Aorta (tissue), 5 donors: ENCODE data around the gene AQP4. TPM values are rescaled to one million over a fixed set of nuclear protein-coding genes. Genes with fewer than 3 reads are reported as not detected.

ENCODE experiments used
- ATAC-seq: fragments of 200-7000 bp; cut with Tn5 transposase; one replicate; pipeline ENCODE4 v1.9.1; 2022; ENCODE audit warnings: moderate library complexity; ENCODE audit not compliant: low FRiP score
- DNase-seq, 2 donors: peaks; one replicate each; pipeline ENCODE4 v3.0.0-alpha.2; 2020
- H3K27ac ChIP-seq, 2 donors: one replicate each; pipeline ENCODE4 v1.5.1; 2013; ENCODE audit warnings: low read length in 2 of 2, mild to moderate bottlenecking in 2 of 2, moderate library complexity in 2 of 2, control low read depth in 1 of 2, inconsistent platforms in 1 of 2, low read depth in 1 of 2
- H3K27me3 ChIP-seq, 2 donors: one replicate each; pipeline ENCODE4 v1.6.1; 2013; ENCODE audit warnings: control low read depth in 1 of 2, low read length in 1 of 2, mild to moderate bottlenecking in 1 of 2, moderate library complexity in 1 of 2; ENCODE audit not compliant: insufficient read depth in 2 of 2, control insufficient read depth in 1 of 2
- H3K36me3 ChIP-seq, 2 donors: one replicate each; pipeline ENCODE4 v1.6.1; 2013; ENCODE audit warnings: control low read depth in 1 of 2, low read length in 1 of 2, mild to moderate bottlenecking in 1 of 2; ENCODE audit not compliant: insufficient read depth in 2 of 2, control insufficient read depth in 1 of 2
- H3K4me1 ChIP-seq, 2 donors: one replicate each; pipeline ENCODE4 v1.6.1; 2013; ENCODE audit warnings: low read length in 2 of 2, control low read depth in 1 of 2, mild to moderate bottlenecking in 1 of 2, moderate library complexity in 1 of 2; ENCODE audit not compliant: insufficient read depth in 2 of 2, control insufficient read depth in 1 of 2
- H3K4me3 ChIP-seq, 2 donors: one replicate each; pipeline ENCODE4 v1.5.1; 2013; ENCODE audit warnings: low read length in 2 of 2, control low read depth in 1 of 2, mild to moderate bottlenecking in 1 of 2
- H3K9me3 ChIP-seq: one replicate; pipeline ENCODE4 v1.6.1; 2013; ENCODE audit warnings: mild to moderate bottlenecking, low read length; ENCODE audit not compliant: control insufficient read depth
- WGBS, 2 donors: extraction: QIAGEN DNeasy Blood & Tissue Kit; methylation state at CpG; one replicate each; pipeline ENCODE4 v1.1.7; 2013; 5-methylcytosine and 5-hydroxymethylcytosine counted together
- intact Hi-C, 2 donors: fragments of 100-400 bp; cut with DNase I; formaldehyde crosslinking; loops; one replicate each; pipeline versions ENCODE4 v1.14.2 to v1.15.0; 2022
- polyA plus RNA-seq, 2 donors: library from polyadenylated mRNA; stranded (reverse); fragments of 200-250 nt; gene quantifications; one replicate each; pipeline ENCODE4 v1.2.3, GENCODE V29; 2013
- total RNA-seq, 2 donors: library from RNA; stranded (reverse); fragmentation: NEBNext Ultra II Directional; extraction: Animal tissue kit (Norgen Biotek cat#: 25700); gene quantifications; one replicate each; pipeline ENCODE4 v1.2.1, GENCODE V29; 2021
- donor health status: healthy with polysubstance abuse.
- donor health status: Bipolar disorder and iron deficiency.
- donor health status: DM: no; HTN: no; CAD: no.
- donor health status: DM: no; HTN: no; CAD: no.
- donor health status: DM: yes; HTN: yes; CAD: no.

Gene AQP4
- total and polyA plus RNA-seq, 4 donors = 0.28 to 0.30 TPM; not detected in 2

- Histone ChIP-seq H3K9me3 (peaks cover 2% of the 10 kb centered on the region), H3K4me1 (no peaks in the 10 kb centered on the region), H3K36me3 (no peaks in the 10 kb centered on the region), H3K27ac (no peak overlapping the region), H3K27me3 (no peaks in the 10 kb centered on the region), H3K4me3 (no peak overlapping the region)
- intact Hi-C loops = no loop called here
- 94 to 99% methylated on average over 5 of the region's 5 CpGs for WGBS, 2 donors
- ATAC-seq = no peak
- peak in 1 of 2 donors; percentile 58 for DNase-seq
Observed at GRCh38 chr18:26862084-26862483, 3.4 kb downstream of the AQP4 start.

- Histone ChIP-seq H3K4me1 (no peaks in the 10 kb centered on the region), H3K36me3 (no peaks in the 10 kb centered on the region), H3K27ac (no peak overlapping the region), H3K9me3 (no peaks in the 10 kb centered on the region), H3K27me3 (no peaks in the 10 kb centered on the region), H3K4me3 (no peak overlapping the region)
- no peak for DNase-seq
- 58 to 66% methylated on average over 10 of the region's 10 CpGs for WGBS, 2 donors
- ATAC-seq = no peak
- intact Hi-C loops = no loop called here
Observed at GRCh38 chr18:26854292-26854881, 11.1 kb downstream of the AQP4 start.

DNA sequence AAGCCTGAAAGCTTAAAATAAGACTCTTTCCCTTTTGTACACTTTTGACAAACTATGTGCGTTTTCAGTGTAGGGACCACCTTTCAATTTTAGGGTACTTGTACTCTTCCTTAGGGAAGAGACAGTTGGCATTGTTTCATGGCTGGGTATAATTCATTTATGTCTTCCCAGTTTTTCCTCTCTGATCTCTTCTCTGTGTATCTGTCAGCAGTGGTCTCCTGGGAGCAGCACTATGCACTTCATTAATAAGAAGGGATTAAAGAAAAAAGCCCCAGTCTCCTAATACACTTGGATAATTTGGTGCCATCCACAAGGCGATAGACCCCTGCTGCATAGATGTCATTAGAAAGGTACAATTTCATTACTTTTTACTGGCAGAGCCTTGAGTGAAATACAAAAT is 12.1 kb downstream of the AQP4 start:
- Histone ChIP-seq H3K27ac (no peak overlapping the region), H3K4me1 (no peaks in the 10 kb centered on the region), H3K36me3 (no peaks in the 10 kb centered on the region), H3K4me3 (no peak overlapping the region), H3K27me3 (no peaks in the 10 kb centered on the region), H3K9me3 (no peaks in the 10 kb centered on the region)
- ATAC-seq = no peak
- no peak for DNase-seq
- intact Hi-C loops = no loop called here
- WGBS, 2 donors = 91 to 98% methylated on average over 2 of the region's 2 CpGs

GRCh38 chr18:26843760-26844159 is 21.7 kb downstream of the AQP4 start:
- H3K4me1 ChIP-seq = no peaks in the 10 kb centered on the region
- no peaks in the 10 kb centered on the region for H3K36me3 ChIP-seq
- peaks cover 1% of the 10 kb centered on the region for H3K9me3 ChIP-seq
- no peak overlapping the region for H3K27ac ChIP-seq
- WGBS, 2 donors = 91 to 94% methylated on average over 1 of the region's 1 CpG
- no peaks in the 10 kb centered on the region for H3K27me3 ChIP-seq
- intact Hi-C loops = no loop called here
- no peak for DNase-seq
- H3K4me3 ChIP-seq = no peak overlapping the region
- ATAC-seq = no peak

- 78 to 81% methylated on average over 5 of the region's 5 CpGs for WGBS, 2 donors
- no peak overlapping the region for H3K27ac ChIP-seq
- no peak for DNase-seq
- peaks cover 1% of the 10 kb centered on the region for H3K9me3 ChIP-seq
- no peaks in the 10 kb centered on the region for H3K36me3 ChIP-seq
- H3K4me3 ChIP-seq = no peak overlapping the region
- intact Hi-C loops = no loop called here
- no peak for ATAC-seq
- H3K4me1 ChIP-seq = no peaks in the 10 kb centered on the region
- H3K27me3 ChIP-seq = no peaks in the 10 kb centered on the region
Observed at GRCh38 chr18:26840965-26841364, 24.5 kb downstream of the AQP4 start.

DNA sequence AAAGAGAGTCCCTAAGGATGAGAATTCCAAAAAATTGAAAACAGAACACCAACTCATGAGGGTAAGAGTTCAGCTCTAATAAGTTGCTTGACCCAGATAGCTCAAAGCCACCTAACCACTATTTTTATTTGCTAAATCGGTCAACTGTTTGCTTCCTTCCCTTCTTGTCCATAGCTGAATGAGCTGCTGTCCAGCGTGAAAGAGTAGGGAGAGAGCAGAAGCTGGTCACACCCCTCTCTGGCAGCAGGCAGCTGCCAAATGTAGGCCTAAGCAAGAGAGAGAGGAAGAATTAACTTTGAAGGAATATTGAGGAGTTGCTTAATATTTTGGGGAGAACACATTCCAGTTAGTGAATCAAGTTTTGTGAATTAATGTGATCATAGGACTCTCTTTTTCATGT is 25.9 kb downstream of the AQP4 start:
- no peaks in the 10 kb centered on the region for H3K36me3 ChIP-seq
- DNase-seq (no peak), ATAC-seq (no peak)
- no peaks in the 10 kb centered on the region for H3K27me3 ChIP-seq
- WGBS, 2 donors = 47 to 56% methylated on average over 2 of the region's 2 CpGs
- no peak overlapping the region for H3K27ac ChIP-seq
- no peaks in the 10 kb centered on the region for H3K4me1 ChIP-seq
- intact Hi-C loops = no loop called here
- H3K4me3 ChIP-seq = no peak overlapping the region
- peaks cover 1% of the 10 kb centered on the region for H3K9me3 ChIP-seq

- no peak overlapping the region for H3K4me3 ChIP-seq
- intact Hi-C loops = no loop called here
- DNase-seq = no peak
- WGBS, 2 donors = 97 to 98% methylated on average over 11 of the region's 11 CpGs
- H3K27ac ChIP-seq = no peak overlapping the region
- no peak for ATAC-seq
- H3K4me1 ChIP-seq = no peaks in the 10 kb centered on the region
- no peaks in the 10 kb centered on the region for H3K36me3 ChIP-seq
- no peaks in the 10 kb centered on the region for H3K9me3 ChIP-seq
- H3K27me3 ChIP-seq = no peaks in the 10 kb centered on the region
Observed at GRCh38 chr18:26832302-26832701, 33.2 kb downstream of the AQP4 start.

- Histone ChIP-seq H3K4me1 (peaks cover 0 to under 1% of the 10 kb centered on the region in 2 donors), H3K9me3 (no peaks in the 10 kb centered on the region), H3K27me3 (no peaks in the 10 kb centered on the region), H3K4me3 (no peak overlapping the region), H3K36me3 (no peaks in the 10 kb centered on the region), H3K27ac (no peak overlapping the region)
- 74 to 77% methylated on average over 3 of the region's 3 CpGs for WGBS, 2 donors
- no peak for ATAC-seq
- intact Hi-C loops = no loop called here
- no peak for DNase-seq
Observed at GRCh38 chr18:26827581-26827980, 37.9 kb downstream of the AQP4 start.

GRCh38 chr18:26826656-26827235 is 38.8 kb downstream of the AQP4 start:
- ATAC-seq = no peak
- H3K4me3 ChIP-seq = no peak overlapping the region
- no peaks in the 10 kb centered on the region for H3K9me3 ChIP-seq
- 61 to 63% methylated on average over 6 of the region's 6 CpGs for WGBS, 2 donors
- H3K36me3 ChIP-seq = no peaks in the 10 kb centered on the region
- intact Hi-C loops = no loop called here
- no peak overlapping the region for H3K27ac ChIP-seq
- peaks cover 0 to 1% of the 10 kb centered on the region in 2 donors for H3K4me1 ChIP-seq
- no peaks in the 10 kb centered on the region for H3K27me3 ChIP-seq
- no peak for DNase-seq
